GM18505 (cell line): ENCODE data around the gene NOL4L.

Experiments used
- ATAC-seq: cut with Tn5 transposase; IDR thresholded peaks from one replicate; pipeline ENCODE4 v1.9.1; 2021; ENCODE audit not compliant: unreplicated experiment
- POLR2A ChIP-seq: IDR thresholded peaks from 4 replicates; pipeline ENCODE4 v1.6.1; 2011; ENCODE audit warnings: borderline replicate concordance; ENCODE audit not compliant: insufficient read depth, insufficient read length; ENCODE audit errors: extremely low read depth

Gene NOL4L

DNA sequence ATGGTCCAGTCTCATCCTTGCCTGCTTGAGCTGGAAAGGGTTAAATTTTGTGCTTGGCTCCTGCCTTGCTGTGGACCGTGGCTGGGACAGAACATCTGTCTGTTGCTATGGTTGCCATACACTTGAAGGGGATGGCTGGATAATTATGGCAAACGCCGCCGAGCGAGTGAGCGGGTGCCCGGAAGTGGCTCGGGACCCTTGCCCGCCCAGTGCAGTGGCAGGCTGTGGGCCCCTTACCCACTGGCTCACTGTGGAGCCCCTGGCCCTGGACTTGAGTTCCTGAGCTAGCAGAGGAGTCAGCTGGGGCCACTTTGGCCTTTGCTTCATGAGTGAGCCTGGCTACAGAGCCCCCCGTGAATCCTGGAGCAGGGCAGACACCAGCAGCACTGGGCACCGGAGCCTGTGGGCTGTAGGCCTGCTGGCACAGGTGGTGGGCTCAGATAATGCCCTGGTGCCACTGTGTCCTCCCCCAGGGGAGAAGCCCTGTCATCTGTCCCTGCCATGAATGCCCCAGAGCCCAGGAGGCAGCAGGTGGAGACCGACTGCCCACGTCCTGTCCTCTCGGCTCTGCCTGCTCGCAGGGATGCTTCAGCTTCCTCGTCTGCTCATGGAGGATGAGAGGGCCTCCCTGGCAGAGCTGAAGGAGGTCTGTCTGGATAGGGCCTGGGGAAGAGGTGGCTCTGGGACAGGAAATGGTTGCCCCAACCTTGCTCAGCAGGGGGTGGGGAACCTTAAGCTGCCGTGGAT, 25.5 kb upstream of the NOL4L start:
- TF ChIP-seq POLR2A, result no peak
- ATAC-seq, result no peak

DNA sequence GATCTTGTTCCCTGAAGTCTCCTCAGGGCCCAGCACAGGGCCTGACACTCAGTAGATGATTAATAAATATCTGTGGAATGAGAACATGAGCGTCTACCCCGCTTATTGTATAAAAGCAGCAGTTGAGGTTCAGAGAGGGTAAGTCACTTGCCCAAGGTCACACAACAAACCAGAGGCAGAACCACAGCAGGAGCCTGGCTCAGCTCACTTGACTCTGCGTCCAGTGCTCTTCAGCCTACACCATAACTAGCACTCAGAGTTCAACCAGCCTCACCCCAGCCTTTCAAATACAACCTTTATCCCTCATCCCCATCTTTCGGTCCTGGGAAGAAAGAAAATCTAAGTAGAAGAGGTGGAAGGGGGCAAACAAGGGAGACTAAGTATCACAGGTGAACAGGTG, 24.9 kb upstream of the NOL4L start:
- no peak for ATAC-seq
- no peak for TF ChIP-seq POLR2A

DNA sequence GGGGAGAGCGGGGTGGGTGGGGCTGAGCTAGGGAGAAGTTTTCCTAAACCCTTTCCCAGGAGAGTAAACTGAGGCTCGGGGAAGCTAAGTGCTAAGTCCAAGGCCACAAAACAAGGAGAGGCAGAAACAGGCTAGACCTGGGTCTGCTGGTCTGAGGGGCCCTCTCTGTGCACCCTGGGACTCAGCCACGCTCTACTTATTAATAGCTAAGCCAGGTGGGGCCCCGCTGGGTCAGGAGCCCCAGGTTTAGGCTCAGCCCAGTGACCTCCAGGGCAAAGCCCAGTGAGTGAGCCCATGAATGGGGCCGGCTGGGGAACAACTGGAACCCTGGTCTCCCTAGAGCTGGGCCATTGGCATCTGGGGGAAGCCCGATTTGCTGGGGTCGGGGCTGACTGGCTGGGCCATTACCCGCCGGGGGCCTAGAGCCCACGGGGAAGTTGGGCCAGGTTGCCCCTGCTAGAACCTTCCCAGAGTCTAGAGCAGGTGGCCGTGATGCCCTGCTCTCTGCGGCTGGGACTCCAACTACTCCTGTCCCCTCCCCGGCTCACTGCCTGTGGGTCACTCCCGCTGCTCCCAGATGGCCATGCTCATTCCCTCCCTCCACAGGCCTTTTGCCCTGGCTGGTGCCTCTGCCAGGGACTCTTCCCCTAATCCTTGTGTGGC, 24.1 kb upstream of the NOL4L start:
- no peak for ATAC-seq
- TF ChIP-seq POLR2A, result no peak

DNA sequence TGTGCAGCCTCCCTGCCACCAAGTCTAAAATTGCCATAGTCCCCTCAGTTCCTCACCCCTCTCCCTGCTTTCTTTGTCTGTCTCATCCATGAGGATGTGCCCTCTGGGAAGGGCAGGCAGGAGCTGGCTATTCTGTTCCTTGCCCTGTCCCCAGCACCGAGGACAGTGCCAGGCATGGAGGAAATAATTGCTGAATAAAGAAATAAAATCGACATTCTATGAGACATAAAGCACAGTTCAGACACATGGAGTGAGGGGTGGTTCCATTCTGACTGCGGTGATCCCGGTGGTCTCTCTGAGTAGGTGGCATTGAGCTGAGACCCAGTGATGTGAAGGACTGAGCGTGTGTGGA, 23.5 kb upstream of the NOL4L start:
- ATAC-seq, result no peak
- TF ChIP-seq POLR2A, result no peak

DNA sequence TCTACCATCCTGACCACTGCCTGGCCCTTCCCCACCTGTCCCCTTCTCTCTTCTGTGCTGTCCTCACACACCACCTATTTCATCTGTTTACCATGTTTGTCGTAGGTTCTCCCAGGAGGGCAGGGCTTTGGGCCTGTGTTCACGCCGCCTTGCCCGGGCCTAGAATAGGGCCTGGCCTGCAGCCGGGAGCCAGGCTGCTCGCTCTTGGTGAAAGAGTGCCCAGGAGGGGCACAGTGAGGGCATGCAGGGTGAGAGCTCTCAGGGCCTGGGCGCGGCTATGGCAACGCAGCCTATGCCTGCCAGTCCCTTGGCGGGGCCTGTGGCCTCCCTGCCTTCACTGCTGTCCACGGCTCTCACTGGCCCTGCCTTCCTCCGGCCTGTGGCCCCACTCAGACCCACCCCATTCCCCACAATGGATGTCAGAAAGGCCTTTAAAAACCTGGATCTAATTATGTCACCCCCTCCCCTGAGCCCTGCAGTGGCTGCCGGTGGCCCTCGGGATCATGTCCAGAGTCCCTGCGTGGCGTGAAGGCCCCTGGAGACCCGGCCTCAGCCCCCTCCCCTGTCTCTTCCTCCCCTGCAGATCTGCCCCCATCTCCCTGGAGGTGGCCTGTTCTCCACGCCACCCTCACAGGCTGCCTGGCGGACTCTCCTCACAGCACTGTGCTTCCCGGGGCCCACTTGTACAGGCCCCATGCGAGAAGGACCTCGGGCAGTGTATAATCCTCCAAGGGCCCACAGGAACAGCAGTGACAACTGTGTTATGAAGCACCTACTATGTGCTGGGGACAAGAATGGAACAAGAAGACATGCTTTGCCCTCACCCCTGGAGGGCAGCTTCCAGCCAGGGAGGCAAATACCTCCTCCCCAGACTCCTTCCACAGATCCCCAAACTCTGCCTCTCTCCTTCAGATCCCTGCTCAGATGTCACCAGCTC, 22.9 kb upstream of the NOL4L start:
- no peak for ATAC-seq
- no peak for TF ChIP-seq POLR2A

DNA sequence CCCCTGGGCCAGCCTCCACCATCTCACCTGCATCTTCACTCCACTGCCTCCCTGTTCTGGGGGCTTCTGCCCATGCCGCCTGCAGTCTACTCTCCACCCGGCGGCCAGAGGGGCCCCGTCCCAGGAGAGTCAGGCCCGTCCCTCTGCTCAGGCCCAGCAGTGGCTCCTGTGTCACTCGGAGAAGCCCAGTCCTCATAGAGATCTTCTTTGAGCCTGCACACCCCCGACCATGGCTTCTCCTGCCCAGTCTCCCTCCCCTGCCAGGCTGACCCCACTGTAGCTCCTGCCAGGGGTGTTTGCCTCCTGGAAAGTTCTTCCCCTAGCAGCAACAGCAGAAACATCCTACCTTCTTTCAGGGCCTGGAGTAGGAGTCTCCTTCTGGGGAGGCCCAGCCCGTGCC, 22.2 kb upstream of the NOL4L start:
- TF ChIP-seq POLR2A, result no peak

DNA sequence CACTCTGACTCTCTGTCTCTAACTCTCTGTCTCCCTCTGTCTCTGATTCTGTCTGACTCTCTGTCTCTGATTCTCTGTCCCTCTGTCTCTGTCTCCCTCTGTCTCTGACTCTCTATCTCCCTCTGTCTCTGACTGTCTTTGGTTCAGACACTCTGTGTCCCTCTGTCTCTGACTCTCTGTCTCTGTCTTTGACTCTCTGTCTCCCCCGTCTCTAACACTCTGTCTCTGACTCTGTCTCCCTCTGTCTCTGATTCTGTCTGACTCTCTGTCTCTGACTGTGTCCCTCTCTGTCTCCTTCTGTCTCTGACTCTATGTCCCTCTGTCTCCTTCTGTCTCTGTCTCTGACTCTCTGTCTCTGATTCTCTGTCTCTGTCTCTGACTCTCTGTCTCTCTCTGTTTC, 21.7 kb upstream of the NOL4L start:
- no peak for ATAC-seq
- TF ChIP-seq POLR2A, result no peak

More for the DNA sequence above, 22.2 kb upstream of the NOL4L start:
- ATAC-seq, result no peak

DNA sequence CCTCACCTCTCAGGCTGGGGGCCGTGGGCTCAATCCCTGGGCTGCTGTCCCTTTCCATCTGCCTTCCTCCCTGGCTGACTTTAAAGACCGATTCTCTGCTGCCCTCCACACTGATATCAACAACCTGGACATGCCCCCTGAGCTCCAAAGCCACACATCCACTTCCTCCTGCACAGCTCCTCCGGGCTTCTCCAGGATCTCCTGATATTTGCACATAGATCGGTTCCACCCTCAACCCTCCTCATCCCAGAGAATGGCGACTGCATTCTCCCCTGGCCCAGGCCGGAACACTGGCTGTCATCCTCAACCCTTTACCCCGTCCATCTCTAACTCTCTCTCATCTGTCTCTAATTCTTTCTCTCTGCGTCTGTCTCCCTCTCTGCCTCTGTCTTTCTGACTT, 21.0 kb upstream of the NOL4L start:
- no peak for TF ChIP-seq POLR2A
- no peak for ATAC-seq

DNA sequence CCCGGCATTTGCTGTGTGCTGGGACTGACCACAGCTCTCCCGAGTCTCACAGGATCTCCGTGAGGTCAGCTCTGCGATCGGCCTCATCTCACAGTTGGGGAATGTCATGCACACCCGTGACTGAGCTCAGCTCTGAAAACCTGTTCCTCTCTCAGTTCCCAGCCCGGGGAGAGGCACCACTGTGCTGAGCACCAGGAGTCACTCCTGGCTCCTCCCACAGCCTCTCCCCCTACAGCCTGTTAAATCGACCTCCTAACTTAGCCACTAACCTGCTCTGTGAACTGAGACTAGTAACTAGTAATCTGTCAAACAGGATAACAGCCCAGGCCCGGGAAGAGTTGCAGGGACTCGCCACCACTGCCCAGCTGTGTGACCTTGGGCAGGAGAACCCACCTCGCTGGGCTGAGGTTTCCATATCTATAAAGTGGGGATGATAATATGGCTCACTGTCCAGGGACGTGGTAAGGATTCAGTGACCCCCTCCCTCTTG, 20.1 kb upstream of the NOL4L start:
- no peak for ATAC-seq
- no peak for TF ChIP-seq POLR2A

DNA sequence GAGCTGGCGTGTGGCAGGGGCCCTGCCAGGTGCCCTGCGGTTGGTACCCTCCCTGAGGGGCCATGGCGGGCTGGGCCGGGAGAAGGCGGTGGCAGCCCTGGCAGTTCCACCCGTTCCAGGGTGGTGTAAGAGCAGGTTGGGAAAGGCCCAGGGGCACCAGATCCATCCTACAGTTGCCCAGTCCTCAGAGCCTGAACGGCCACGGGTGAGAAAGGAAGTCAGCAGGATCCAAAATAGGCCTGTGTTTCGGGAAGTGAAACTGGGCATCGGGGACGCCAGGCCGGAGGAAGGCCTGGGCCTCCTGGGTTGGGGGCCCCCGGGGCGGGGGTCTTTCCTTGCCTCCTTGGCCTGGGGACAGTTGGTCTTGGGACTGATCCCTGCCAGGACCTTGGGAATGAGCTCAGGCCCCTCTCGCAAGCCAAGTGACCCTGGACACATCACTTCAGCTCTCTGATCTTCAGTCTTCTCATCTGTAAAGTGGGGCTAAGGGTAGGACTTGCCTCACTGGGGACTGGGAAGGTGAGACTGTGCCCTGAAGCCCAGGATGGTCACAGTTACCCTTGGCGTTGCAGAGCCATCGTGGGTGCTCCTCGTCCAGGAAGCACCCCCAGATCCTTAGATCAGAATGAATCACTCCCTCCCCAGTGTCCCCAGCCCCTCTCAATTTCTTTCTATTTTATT, 18.1 kb upstream of the NOL4L start:
- TF ChIP-seq POLR2A, result no peak
- ATAC-seq, result no peak

DNA sequence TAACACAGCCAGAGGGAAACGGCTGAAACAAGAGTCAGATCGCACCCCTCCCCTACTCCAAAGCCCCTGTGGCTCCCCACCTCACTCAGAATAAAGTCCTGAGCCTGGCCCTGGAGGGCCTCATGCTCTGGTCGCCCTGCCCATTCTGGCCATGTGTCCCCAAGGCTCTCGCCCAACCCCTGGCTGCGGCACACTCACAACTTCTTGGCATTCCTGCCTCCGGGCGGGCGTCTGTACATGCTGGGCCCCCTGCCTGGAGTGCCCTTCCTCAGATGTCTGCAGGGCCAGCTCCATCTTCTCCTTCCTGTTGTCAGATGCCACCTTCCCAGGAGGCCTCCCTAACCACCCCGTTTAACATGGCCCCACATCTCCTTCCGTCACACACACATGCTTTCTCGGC, 17.1 kb upstream of the NOL4L start:
- ATAC-seq, result no peak
- no peak for TF ChIP-seq POLR2A

DNA sequence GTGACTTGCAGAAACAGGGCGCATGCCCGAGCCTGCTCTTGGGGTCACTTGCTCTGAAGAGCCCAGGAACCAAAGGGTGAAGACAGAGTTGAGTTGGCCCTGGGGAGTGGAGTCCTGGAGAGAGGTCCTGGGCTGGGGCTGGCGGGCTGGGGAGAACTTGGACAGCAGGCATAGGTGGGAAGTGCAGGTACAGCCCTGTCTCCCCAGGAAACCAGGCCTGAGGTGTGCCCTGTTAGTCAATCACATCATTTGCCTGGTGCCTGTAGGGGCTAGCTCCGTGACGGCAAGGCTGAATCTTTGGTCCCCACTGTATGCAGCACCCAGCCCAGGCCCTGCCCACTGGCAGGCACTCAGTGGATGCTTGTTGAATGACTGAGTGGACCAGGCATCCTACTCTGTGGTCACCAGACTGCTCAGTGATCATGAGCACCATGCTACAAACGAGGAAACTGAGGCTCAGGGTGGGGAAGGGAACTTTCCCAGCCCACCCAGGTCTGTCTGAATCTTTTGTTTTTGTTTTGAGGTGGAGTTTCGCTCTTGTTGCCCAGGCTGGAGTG, 15.6 kb upstream of the NOL4L start:
- no peak for ATAC-seq
- no peak for TF ChIP-seq POLR2A
